Ascending aorta (tissue), 2 donors: ENCODE results near the gene PHLDB3. TPM values are rescaled to one million over a fixed set of nuclear protein-coding genes. Genes with fewer than 3 reads are reported as not detected.

Experiments
- DNase-seq, 2 donors: peaks; one replicate each; pipeline ENCODE4 v3.0.0-alpha.2; 2019; ENCODE audit warnings: low spot score in 2 of 2
- H3K27ac ChIP-seq, 2 donors: fragments of 200-600 bp; sonication (generic); one replicate each; pipeline ENCODE4 v1.5.1; 2016 to 2017; ENCODE audit warnings: mild to moderate bottlenecking in 1 of 2
- H3K27me3 ChIP-seq: fragments of 200-600 bp; sonication (generic); one replicate; pipeline ENCODE4 v1.5.1; 2017
- H3K36me3 ChIP-seq, 2 donors: fragments of 200-600 bp; sonication (generic); one replicate each; pipeline ENCODE4 v1.5.1; 2016
- H3K4me1 ChIP-seq, 2 donors: fragments of 200-600 bp; sonication (generic); one replicate each; pipeline ENCODE4 v1.5.1; 2016 to 2017; ENCODE audit warnings: mild to moderate bottlenecking in 1 of 2
- H3K4me3 ChIP-seq, 2 donors: fragments of 200-600 bp; sonication (generic); one replicate each; pipeline ENCODE4 v1.5.1; 2016 to 2017; ENCODE audit warnings: mild to moderate bottlenecking in 1 of 2
- H3K9me3 ChIP-seq, 2 donors: fragments of 200-600 bp; sonication (generic); one replicate each; pipeline ENCODE4 v1.5.1; 2016
- intact Hi-C: fragments of 100-400 bp; cut with DNase I; formaldehyde crosslinking; loops from one replicate; pipeline ENCODE4 v1.15.1; 2023
- total RNA-seq: library from RNA; depleted of rRNA; stranded (reverse); fragments of >200 nt; gene quantifications from one replicate; pipeline ENCODE4 v1.1.0, GENCODE V29; 2016
- TF ChIP-seq, protein P1 (sequence below), 3 experiments: fragments of 200-600 bp in 2 of 3; fragments of 450-650 bp in 1 of 3; sonication (generic) in 2 of 3; IDR thresholded peaks; one replicate each; pipeline ENCODE4 v1.5.1; 2016 to 2019; ENCODE audit warnings: antibody characterized with exemption in 3 of 3, mild to moderate bottlenecking in 1 of 3, moderate library complexity in 1 of 3

The PHLDB3 gene
- total RNA-seq, 1 donor from 2014 or later: 1.8 TPM

DNA sequence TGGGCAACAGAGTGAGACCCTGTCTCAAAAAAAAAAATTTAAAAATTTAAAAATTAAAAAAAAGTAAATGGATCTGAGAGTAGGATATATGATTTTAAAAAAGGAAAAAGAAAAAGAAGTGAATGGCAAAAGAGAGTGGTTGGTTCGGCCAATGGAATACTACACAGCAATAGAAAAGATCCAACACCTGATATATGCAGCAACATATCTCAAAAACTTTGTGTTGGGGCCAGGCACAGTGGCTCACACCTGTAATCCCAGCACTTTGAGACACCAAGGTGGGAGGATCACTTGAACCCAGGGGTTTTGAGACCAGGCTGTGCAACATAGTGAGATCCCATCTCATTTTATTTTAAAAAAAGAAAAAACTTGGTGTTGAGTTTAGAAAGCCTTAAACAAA is 37.8 kb downstream of the PHLDB3 start:
- H3K9me3 ChIP-seq: no peaks in the 10 kb centered on the region
- no peak overlapping the region for H3K27ac ChIP-seq
- H3K4me3 ChIP-seq: no peak overlapping the region
- no peaks in the 10 kb centered on the region for H3K36me3 ChIP-seq
- peaks cover 0 to 8% of the 10 kb centered on the region in 2 donors for H3K4me1 ChIP-seq
- DNase-seq: no peak
- TF ChIP-seq, protein P1, sequence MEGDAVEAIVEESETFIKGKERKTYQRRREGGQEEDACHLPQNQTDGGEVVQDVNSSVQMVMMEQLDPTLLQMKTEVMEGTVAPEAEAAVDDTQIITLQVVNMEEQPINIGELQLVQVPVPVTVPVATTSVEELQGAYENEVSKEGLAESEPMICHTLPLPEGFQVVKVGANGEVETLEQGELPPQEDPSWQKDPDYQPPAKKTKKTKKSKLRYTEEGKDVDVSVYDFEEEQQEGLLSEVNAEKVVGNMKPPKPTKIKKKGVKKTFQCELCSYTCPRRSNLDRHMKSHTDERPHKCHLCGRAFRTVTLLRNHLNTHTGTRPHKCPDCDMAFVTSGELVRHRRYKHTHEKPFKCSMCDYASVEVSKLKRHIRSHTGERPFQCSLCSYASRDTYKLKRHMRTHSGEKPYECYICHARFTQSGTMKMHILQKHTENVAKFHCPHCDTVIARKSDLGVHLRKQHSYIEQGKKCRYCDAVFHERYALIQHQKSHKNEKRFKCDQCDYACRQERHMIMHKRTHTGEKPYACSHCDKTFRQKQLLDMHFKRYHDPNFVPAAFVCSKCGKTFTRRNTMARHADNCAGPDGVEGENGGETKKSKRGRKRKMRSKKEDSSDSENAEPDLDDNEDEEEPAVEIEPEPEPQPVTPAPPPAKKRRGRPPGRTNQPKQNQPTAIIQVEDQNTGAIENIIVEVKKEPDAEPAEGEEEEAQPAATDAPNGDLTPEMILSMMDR (IDR thresholded peaks at IDR 0.05): no peak
- H3K27me3 ChIP-seq: no peaks in the 10 kb centered on the region
- intact Hi-C loops: no loop called here

DNA sequence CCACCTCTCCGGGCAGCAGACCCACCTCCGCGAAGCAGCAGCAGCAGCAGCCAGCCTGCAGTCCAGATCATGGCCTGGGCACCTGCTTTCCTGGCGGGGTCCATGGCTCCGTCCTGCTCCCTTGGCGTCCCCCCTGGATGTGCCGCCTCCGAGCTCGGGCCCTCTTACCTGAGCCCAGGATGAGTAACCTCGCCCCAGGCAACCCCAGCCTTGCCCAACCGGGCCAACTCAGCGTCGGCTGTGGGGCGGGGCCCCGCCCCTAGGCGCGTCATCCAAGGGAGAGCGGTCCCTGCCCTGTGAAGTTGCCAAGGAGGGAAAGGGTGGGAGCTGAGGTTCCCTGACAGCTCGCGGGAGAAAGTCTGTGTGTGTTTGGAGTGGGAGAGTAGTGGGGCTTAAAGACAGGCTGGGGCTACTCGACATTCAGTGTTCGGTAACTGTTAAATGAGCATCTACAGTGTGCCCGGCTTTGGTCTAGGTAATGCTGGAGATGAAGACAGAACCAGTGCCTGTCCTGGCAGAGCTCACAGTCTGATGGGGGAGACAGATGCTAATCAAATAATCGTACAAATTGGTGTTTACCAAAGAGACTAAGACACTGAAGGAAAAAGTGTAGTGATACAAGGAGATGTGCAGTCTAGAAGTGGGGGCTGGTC is 39.0 kb downstream of the PHLDB3 start, which contains the start of gene LYPD3:
Gene LYPD3, minus strand, starts transcription at position 141 of the 653 bp plus-strand sequence. Its CDS starts 37 bp downstream, at position 104.
- DNase-seq: no peak
- no peaks in the 10 kb centered on the region for H3K27me3 ChIP-seq
- H3K4me1 ChIP-seq: peaks cover 0 to 8% of the 10 kb centered on the region in 2 donors
- H3K4me3 ChIP-seq: peak within 1 kb of the TSS in 1 of 2 donors; percentile 69
- no peaks in the 10 kb centered on the region for H3K36me3 ChIP-seq
- H3K9me3 ChIP-seq: no peaks in the 10 kb centered on the region
- peak within 1 kb of the TSS in 1 of 2 donors; percentile 88 for H3K27ac ChIP-seq
- intact Hi-C loops: no loop called here
- TF ChIP-seq, protein P1 (IDR thresholded peaks at IDR 0.05): no peak

DNA sequence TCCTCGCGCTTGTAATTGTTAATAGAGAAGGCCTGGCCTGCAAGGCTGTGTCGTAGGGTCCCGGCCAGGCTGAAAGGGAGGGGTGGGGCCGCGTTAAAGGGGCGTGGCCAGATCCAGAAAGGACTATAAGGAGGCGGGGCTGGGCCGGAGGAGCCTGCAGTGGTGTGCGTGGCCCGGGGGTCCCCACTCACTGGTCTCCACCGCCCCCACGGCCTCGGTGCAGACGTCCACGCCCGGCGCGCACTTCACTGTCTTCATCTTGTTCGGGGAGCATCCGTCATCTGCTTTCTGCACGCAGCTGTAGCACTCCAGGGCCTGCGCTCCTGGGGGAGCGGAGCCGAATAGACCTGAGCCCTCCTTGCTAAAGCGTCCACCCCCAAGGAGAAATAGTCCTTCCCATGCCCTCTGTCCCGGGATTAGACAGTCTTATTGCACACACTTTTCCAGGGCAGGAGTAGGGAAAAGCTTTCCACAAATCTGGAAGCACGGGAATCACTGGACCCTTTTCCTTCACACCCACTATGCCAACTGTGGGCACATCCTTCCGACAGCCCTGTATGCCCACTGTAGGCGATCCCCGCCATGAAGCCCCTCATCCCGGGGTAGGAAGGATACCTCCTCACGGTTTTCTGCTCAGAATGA is 40.3 kb downstream of the PHLDB3 start:
- H3K27me3 ChIP-seq: no peaks in the 10 kb centered on the region
- no peaks in the 10 kb centered on the region for H3K36me3 ChIP-seq
- no peaks in the 10 kb centered on the region for H3K9me3 ChIP-seq
- peak; percentile 27 to 87 for DNase-seq
- intact Hi-C loops: no loop called here
- peak overlapping the region; percentile 58 to 69 for H3K4me3 ChIP-seq
- H3K27ac ChIP-seq: peak overlapping the region; percentile 73 to 88
- TF ChIP-seq, protein P1 (IDR thresholded peaks at IDR 0.05): no peak
- peaks cover 0 to 8% of the 10 kb centered on the region in 2 donors for H3K4me1 ChIP-seq

DNA sequence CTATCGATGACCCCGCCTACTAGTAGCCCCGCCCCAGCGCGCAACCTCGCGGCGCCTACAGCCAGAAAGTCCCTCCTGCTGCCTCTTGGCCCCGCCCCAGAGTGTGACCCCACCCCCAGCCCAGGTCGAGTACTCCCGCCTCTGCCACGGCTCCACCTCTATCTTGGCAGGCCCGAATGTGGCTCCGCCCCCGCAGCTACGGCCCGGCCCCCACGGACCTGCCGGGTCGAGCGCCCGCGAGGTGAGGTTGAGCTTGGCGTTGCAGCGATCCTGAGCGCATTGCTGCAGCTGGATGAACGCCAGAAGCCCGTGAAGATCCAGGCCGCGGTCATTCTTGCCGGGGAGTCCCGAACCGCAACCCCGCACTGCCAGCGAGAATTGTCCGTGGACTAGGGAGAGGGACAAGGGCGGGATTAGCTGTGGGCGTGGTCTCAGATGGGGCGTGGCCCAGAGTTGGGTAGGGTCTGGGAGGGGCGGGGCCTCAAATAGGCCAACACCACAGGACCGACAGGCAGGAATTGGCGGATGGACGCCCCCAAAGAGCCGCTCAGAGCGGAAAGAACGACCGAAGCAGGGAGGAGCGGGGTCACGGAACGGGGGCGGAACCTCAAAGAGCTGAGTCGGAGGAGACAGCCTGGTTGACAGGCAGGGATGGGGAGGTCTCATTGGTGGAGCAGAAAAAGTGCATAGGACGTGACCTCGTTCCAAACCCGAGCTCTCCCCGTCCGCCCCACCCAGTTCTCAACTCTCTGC is 41.0 kb downstream of the PHLDB3 start:
- TF ChIP-seq, protein P1 (IDR thresholded peaks at IDR 0.05): no peak
- intact Hi-C loops: loop anchor here (1.0 to 2.0 kb wide), 5 partner anchors 12 to 205 kb away; partner anchors contain the start of genes ETHE1 and PHLDB3
- H3K36me3 ChIP-seq: no peaks in the 10 kb centered on the region
- peak overlapping the region; percentile 73 to 88 for H3K27ac ChIP-seq
- no peaks in the 10 kb centered on the region for H3K27me3 ChIP-seq
- H3K4me1 ChIP-seq: peaks cover 0 to 8% of the 10 kb centered on the region in 2 donors
- H3K4me3 ChIP-seq: peak overlapping the region; percentile 58 to 69
- no peaks in the 10 kb centered on the region for H3K9me3 ChIP-seq
- peak; percentile 90 to 98 for DNase-seq

DNA sequence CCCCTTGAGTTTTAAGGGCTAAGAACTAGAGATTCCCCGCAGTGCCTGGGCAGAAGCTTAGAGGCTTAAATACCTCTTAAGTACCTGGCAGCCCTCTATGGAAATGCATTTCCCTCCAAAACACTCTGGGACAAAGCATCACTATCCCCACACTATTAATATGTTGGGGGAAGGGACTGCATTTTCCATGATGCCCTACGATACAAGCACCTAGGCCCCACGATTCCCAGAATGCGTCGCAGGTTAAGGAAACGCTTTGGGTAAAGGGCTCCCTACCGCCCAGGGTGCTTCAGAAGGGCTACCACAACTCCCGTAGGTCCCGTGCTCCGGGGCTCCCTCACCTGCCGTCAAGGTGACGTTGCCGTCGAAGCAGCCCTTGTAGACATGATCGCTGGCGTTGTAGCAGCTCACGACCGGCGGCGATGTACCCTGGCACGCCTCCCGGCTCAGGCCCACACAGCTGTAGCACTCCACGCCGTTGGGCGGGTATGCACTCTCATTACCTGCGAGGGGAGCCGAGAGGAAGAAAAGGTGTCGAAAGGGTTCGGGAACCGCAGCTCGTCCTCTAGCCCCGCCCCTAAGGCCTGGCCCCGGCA is 41.7 kb downstream of the PHLDB3 start:
- TF ChIP-seq, protein P1 (IDR thresholded peaks at IDR 0.05): no peak
- intact Hi-C loops: loop anchor here (1.0 to 2.0 kb wide), 5 partner anchors 12 to 206 kb away; partner anchors contain the start of genes ETHE1 and PHLDB3

More for the DNA sequence above, 41.7 kb downstream of the PHLDB3 start:
- Histone ChIP-seq H3K27me3 (no peaks in the 10 kb centered on the region), H3K36me3 (no peaks in the 10 kb centered on the region), H3K4me3 (peak overlapping the region; percentile 58 to 69), H3K4me1 (peaks cover 0 to 8% of the 10 kb centered on the region in 2 donors), H3K9me3 (no peaks in the 10 kb centered on the region), H3K27ac (peak overlapping the region; percentile 73 to 88)
- DNase-seq: no peak
